Measurements from ENCODE around the gene NOL9. TPM values are rescaled to one million over a fixed set of nuclear protein-coding genes. Genes with fewer than 3 reads are reported as not detected.

NOL9 gene
- total RNA-seq, 1 donor, result 44.9 TPM

DNA sequence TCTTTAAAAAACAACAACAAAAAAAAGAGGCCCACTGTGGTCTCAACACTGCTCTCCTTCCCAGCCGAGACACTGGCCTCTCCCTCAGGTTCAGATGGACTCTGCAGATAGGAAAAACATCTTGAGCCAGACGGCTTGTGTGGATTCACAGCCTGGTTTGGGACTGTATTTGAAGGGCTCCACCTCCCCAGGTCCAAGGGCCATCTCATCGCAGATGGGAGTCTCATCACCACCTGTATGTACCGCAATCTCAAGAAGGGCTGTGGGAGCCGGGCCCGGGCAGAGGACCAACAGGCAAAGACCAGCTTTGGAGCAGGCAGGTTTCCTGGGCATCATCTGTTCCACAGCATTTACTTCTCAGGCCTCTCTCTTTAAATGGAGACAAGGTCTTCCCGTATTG is 35.7 kb upstream of the NOL9 start:
- no peak for DNase-seq (ENCODE audit: low read depth)
- TF ChIP-seq, protein P1, sequence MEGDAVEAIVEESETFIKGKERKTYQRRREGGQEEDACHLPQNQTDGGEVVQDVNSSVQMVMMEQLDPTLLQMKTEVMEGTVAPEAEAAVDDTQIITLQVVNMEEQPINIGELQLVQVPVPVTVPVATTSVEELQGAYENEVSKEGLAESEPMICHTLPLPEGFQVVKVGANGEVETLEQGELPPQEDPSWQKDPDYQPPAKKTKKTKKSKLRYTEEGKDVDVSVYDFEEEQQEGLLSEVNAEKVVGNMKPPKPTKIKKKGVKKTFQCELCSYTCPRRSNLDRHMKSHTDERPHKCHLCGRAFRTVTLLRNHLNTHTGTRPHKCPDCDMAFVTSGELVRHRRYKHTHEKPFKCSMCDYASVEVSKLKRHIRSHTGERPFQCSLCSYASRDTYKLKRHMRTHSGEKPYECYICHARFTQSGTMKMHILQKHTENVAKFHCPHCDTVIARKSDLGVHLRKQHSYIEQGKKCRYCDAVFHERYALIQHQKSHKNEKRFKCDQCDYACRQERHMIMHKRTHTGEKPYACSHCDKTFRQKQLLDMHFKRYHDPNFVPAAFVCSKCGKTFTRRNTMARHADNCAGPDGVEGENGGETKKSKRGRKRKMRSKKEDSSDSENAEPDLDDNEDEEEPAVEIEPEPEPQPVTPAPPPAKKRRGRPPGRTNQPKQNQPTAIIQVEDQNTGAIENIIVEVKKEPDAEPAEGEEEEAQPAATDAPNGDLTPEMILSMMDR (IDR thresholded peaks at IDR 0.05; ENCODE audit: insufficient read depth, low read length), result no peak
- no peak overlapping the region for H3K4me3 ChIP-seq (ENCODE audit: low read depth, low read length)

DNA sequence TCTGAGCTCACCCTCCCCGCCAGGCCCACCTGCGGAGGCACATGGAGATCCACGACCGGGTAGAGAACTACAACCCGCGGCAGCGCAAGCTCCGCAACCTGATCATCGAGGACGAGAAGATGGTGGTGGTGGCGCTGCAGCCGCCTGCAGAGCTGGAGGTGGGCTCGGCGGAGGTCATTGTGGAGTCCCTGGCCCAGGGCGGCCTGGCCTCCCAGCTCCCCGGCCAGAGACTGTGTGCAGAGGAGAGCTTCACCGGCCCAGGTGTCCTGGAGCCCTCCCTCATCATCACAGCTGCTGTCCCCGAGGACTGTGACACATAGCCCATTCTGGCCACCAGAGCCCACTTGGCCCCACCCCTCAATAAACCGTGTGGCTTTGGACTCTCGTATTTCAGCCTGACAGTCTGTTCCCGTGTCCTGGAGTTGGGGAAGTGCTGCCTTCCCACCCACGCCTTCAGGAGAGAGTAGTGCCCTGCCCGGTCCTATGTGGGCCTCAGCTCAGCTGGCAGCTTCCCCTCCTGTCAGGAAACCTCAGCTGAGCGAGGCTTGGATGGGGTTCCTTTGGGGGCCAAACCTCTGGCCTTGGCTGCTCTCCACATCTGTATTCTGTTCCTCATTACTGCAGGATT is 34.7 kb upstream of the NOL9 start:
- DNase-seq (ENCODE audit: low read depth), result no peak
- no peak overlapping the region for H3K4me3 ChIP-seq (ENCODE audit: low read depth, low read length)
- TF ChIP-seq, protein P1 (IDR thresholded peaks at IDR 0.05; ENCODE audit: insufficient read depth, low read length), result no peak

DNA sequence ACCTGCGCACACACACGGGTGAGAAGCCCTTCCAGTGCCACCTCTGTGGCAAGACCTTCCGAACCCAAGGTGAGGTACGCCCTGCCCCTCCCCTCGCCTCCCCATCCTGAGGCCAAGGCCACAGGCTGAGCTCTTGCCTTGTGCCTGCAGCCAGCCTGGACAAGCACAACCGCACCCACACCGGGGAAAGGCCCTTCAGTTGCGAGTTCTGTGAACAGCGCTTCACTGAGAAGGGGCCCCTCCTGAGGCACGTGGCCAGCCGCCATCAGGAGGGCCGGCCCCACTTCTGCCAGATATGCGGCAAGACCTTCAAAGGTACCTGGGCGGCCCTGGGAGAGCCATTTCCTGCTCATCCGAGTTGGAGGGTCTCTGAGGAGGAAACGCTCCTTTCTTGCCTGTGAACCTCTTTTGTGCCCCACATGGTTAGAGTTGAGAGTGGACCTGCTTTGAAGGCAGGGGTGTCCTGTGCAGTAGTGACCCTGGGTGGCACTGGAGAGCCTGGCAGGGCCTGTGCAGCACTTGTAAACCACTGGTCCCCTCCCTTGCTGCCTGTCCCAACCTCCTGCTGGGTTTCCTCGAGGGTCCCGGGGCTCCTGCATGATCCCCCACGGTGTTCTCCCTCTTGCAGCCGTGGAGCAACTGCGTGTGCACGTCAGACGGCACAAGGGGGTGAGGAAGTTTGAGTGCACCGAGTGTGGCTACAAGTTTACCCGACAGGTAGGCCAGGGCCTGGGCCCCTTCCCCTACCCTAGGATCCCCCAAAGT is 34.0 kb upstream of the NOL9 start:
- DNase-seq (ENCODE audit: low read depth), result no peak
- TF ChIP-seq, protein P1 (IDR thresholded peaks at IDR 0.05; ENCODE audit: insufficient read depth, low read length), result no peak
- H3K4me3 ChIP-seq (ENCODE audit: low read depth, low read length), result no peak overlapping the region

DNA sequence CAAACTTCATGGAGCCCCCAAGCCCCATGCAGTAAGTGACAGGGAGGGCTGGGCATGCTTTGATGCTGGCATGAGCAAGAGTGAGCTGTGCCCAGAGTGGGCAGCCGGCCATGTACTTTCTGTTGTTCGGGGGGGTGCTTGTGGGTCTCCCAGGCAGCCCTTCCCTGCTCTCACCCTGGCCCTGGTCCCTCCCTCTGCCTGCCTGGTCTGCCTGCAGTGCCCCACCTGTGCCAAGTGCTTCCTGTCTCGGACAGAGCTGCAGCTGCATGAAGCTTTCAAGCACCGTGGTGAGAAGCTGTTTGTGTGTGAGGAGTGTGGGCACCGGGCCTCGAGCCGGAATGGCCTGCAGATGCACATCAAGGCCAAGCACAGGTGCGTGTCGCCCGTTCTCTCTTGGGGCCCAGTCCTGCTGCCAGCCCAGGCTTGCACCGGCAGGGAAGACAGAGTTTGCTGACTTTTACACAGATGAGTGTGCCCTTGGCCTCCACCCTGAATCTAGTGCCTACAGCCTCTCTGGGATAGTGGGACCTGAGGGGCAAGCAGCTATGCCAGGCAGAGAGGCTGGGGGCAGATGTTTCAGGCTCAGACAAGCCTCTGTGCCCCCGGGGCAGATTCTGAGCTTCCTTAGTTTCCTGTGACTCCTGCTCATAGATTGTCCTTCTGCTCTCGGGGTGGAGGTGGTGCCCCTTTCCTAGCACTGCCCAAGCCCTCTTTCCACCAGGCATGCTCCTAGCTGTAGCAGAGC is 33.1 kb upstream of the NOL9 start:
- no peak overlapping the region for H3K4me3 ChIP-seq (ENCODE audit: low read depth, low read length)
- TF ChIP-seq, protein P1 (IDR thresholded peaks at IDR 0.05; ENCODE audit: insufficient read depth, low read length), result no peak
- DNase-seq (ENCODE audit: low read depth), result no peak

DNA sequence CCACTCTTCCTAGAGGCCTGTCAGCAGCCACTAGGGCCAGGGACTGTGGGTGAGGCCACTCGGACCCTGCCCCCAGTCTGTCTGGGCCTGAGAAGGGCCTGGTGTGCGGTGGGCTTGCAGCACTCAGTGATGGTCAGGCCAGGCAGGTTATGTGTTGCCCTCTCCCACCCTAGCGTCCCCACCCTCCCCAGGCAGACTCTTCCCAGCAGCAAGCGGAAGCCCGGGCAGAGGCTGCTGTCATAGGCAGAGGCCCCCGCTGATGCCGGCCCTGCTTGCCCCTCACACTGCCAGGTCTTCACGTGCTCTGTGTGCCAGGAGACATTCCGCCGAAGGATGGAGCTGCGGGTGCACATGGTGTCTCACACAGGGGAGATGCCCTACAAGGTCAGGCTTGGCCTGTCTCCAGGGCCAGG is 32.1 kb upstream of the NOL9 start:
- DNase-seq (ENCODE audit: low read depth), result no peak
- TF ChIP-seq, protein P1 (IDR thresholded peaks at IDR 0.05; ENCODE audit: insufficient read depth, low read length), result no peak
- no peak overlapping the region for H3K4me3 ChIP-seq (ENCODE audit: low read depth, low read length)

DNA sequence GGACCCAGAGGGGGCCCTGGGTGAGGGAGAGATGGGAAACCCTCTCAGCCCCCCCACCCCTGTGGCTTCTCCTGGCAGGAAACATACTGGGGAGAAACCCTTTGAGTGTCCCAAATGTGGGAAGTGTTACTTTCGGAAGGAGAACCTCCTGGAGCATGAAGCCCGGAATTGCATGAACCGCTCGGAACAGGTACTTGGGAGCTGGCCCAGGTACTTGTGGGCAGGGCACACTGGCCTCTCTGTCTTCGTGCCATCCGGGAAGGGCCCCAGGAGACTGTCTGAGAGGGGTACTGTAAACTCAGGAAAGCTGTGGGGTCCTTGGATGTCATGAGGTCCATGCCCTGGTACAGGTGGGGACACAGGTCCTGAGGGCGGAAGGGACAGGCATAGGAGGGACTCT is 31.5 kb upstream of the NOL9 start:
- TF ChIP-seq, protein P1 (IDR thresholded peaks at IDR 0.05; ENCODE audit: insufficient read depth, low read length), result no peak
- no peak overlapping the region for H3K4me3 ChIP-seq (ENCODE audit: low read depth, low read length)
- DNase-seq (ENCODE audit: low read depth), result no peak

Data from fibroblast of the aortic adventitia (primary cell).